Right ventricle myocardium superior (tissue), 1 donor: ENCODE measurements around the gene SUGP2. TPM values are rescaled to one million over a fixed set of nuclear protein-coding genes. Genes with fewer than 3 reads are reported as not detected.
A peak's percentile ranks its signal among the peaks of the same experiment; 100 is the strongest.

Source experiments
- ATAC-seq: fragments of 200-7000 bp; cut with Tn5 transposase; one replicate; pipeline ENCODE4 v1.9.1; 2020; ENCODE audit warnings: mild to moderate bottlenecking; ENCODE audit not compliant: poor library complexity
- DNase-seq: peaks from one replicate; pipeline ENCODE4 v3.0.0-alpha.2; 2020
- intact Hi-C: fragments of 100-400 bp; cut with DNase I; formaldehyde crosslinking; loops from one replicate; pipeline ENCODE4 v1.11.2; 2022
- total RNA-seq: library from RNA; stranded (reverse); fragmentation: NEBNext Ultra II Directional; extraction: Animal tissue kit (Norgen Biotek cat#: 25700); gene quantifications from one replicate; pipeline ENCODE4 v1.2.1, GENCODE V29; 2021
- donor health status: DM: no; HTN: yes; CAD: no; lungs with severe emphysema.

SUGP2 gene
- total RNA-seq, 1 donor from 2014 or later, result 58.8 TPM

- ATAC-seq, result no peak
- peak; percentile 8 for DNase-seq
- intact Hi-C loops, result no loop called here
Measured at GRCh38 chr19:18999896-19000620, 33.3 kb downstream of the SUGP2 start.

GRCh38 chr19:18999016-18999758 lies 34.1 kb downstream of the SUGP2 start:
- no peak for ATAC-seq
- intact Hi-C loops, result no loop called here

GRCh38 chr19:18998276-18998675 lies 35.0 kb downstream of the SUGP2 start:
- intact Hi-C loops, result no loop called here
- no peak for ATAC-seq
- peak; percentile 1 for DNase-seq

More at GRCh38 chr19:18999016-18999758, 34.1 kb downstream of the SUGP2 start:
- DNase-seq, result peak; percentile 38

- ATAC-seq, result no peak
- intact Hi-C loops, result no loop called here
- DNase-seq, result peak; percentile 8
Measured at GRCh38 chr19:18996796-18997394, 36.4 kb downstream of the SUGP2 start.

- DNase-seq, result peak; percentile 7
- no peak for ATAC-seq
- intact Hi-C loops, result no loop called here
Measured at GRCh38 chr19:18996351-18996750, 37.0 kb downstream of the SUGP2 start.

- peak; percentile 61 for ATAC-seq
- intact Hi-C loops, result no loop called here
- DNase-seq, result peak; percentile 71
Measured at GRCh38 chr19:18995804-18996241, 37.5 kb downstream of the SUGP2 start.

GRCh38 chr19:18993115-18993514 lies 40.2 kb downstream of the SUGP2 start:
- intact Hi-C loops, result no loop called here

GRCh38 chr19:18992696-18993095 lies 40.6 kb downstream of the SUGP2 start:
- no peak for ATAC-seq
- intact Hi-C loops, result no loop called here
- DNase-seq, result no peak

More at GRCh38 chr19:18993115-18993514, 40.2 kb downstream of the SUGP2 start:
- ATAC-seq, result no peak
- DNase-seq, result no peak

GRCh38 chr19:18991468-18991867 lies 41.8 kb downstream of the SUGP2 start:
- DNase-seq (no peak), ATAC-seq (no peak)
- intact Hi-C loops, result no loop called here

- DNase-seq (peak; percentile 49), ATAC-seq (peak; percentile 51)
- intact Hi-C loops, result no loop called here
Measured at GRCh38 chr19:18991006-18991405, 42.3 kb downstream of the SUGP2 start.

GRCh38 chr19:18990128-18990708 lies 43.1 kb downstream of the SUGP2 start:
- ATAC-seq (no peak), DNase-seq (no peak)
- intact Hi-C loops, result no loop called here

- DNase-seq, result no peak
- ATAC-seq, result no peak
- intact Hi-C loops, result no loop called here
Measured at GRCh38 chr19:18989316-18989715, 44.0 kb downstream of the SUGP2 start.

GRCh38 chr19:18987456-18987855 lies 45.9 kb downstream of the SUGP2 start:
- DNase-seq (no peak), ATAC-seq (no peak)
- intact Hi-C loops, result no loop called here

- ATAC-seq (peak; percentile 21), DNase-seq (no peak)
- intact Hi-C loops, result no loop called here
Measured at GRCh38 chr19:18985257-18985656, 48.1 kb downstream of the SUGP2 start.

- no peak for ATAC-seq
- intact Hi-C loops, result no loop called here
- no peak for DNase-seq
Measured at GRCh38 chr19:18984251-18984650, 49.1 kb downstream of the SUGP2 start.

GRCh38 chr19:18982669-18983068 lies 50.6 kb downstream of the SUGP2 start:
- DNase-seq, result no peak
- intact Hi-C loops, result no loop called here
- ATAC-seq, result no peak

- no peak for DNase-seq
- ATAC-seq, result no peak
- intact Hi-C loops, result no loop called here
Measured at GRCh38 chr19:18980432-18981020, 52.8 kb downstream of the SUGP2 start.

- intact Hi-C loops, result no loop called here
- no peak for ATAC-seq
Measured at GRCh38 chr19:18978616-18979015, 54.7 kb downstream of the SUGP2 start.

GRCh38 chr19:18975869-18976268 lies 57.4 kb downstream of the SUGP2 start:
- DNase-seq, result no peak
- no peak for ATAC-seq
- intact Hi-C loops, result no loop called here

More at GRCh38 chr19:18978616-18979015, 54.7 kb downstream of the SUGP2 start:
- no peak for DNase-seq
